ENCODE measurements around the gene ADCY10. TPM values are rescaled to one million over a fixed set of nuclear protein-coding genes. Genes with fewer than 3 reads are reported as not detected.

Gene ADCY10
- total RNA-seq, 1 donor from 2014 or later, result 0.39 TPM

GRCh38 chr1:167789501-167789900 is 124.4 kb downstream of the ADCY10 start:
- H3K27me3 Mint-ChIP-seq, result no peaks in the 10 kb centered on the region
- H3K9me3 Mint-ChIP-seq, result peaks cover 3% of the 10 kb centered on the region
- no peak for TF ChIP-seq CTCF (conservative IDR thresholded peaks at IDR 0.05)
- DNase-seq (ENCODE audit: extremely low spot score, unreplicated experiment), result no peak
- peaks cover 8% of the 10 kb centered on the region for H3K4me1 Mint-ChIP-seq (ENCODE audit: unreplicated experiment)
- no peak overlapping the region for H3K4me3 Mint-ChIP-seq
- H3K27ac Mint-ChIP-seq, result no peak overlapping the region
- peaks cover 44% of the 10 kb centered on the region for H3K36me3 Mint-ChIP-seq

DNA sequence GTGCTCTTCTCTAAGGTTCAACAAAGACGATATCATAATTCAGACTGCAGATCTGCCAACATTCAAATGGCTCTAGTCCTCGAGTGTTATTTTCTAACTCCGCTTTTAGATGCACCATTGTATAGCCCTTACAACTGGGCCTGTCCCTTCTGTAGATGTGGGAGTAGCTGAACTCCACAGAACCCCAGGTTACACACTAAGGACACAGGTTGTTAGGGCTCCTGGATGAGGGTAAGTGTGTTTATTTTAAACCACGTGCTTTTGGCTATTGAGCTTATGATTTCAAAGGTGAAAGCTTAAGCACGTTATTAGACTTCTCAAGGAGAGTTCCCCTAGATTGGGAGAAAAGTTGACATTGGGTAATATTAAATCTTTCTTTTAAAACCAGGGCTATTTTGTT is 127.4 kb downstream of the ADCY10 start:
- no peak overlapping the region for H3K4me3 Mint-ChIP-seq
- no peak overlapping the region for H3K27ac Mint-ChIP-seq
- H3K9me3 Mint-ChIP-seq, result peaks cover 3% of the 10 kb centered on the region
- TF ChIP-seq CTCF (conservative IDR thresholded peaks at IDR 0.05), result no peak
- H3K27me3 Mint-ChIP-seq, result no peaks in the 10 kb centered on the region
- no peak for DNase-seq (ENCODE audit: extremely low spot score, unreplicated experiment)
- H3K4me1 Mint-ChIP-seq (ENCODE audit: unreplicated experiment), result peaks cover 1% of the 10 kb centered on the region
- peaks cover 55% of the 10 kb centered on the region for H3K36me3 Mint-ChIP-seq

GRCh38 chr1:167784876-167785550 is 128.9 kb downstream of the ADCY10 start:
- no peak for TF ChIP-seq CTCF (conservative IDR thresholded peaks at IDR 0.05)
- Mint-ChIP-seq H3K27ac (no peak overlapping the region), H3K27me3 (no peaks in the 10 kb centered on the region)

GRCh38 chr1:167782946-167783345 is 131.0 kb downstream of the ADCY10 start:
- no peak for TF ChIP-seq CTCF (conservative IDR thresholded peaks at IDR 0.05)
- Mint-ChIP-seq H3K36me3 (peaks cover 63% of the 10 kb centered on the region), H3K27me3 (no peaks in the 10 kb centered on the region), H3K4me1 (ENCODE audit: unreplicated experiment) (no peaks in the 10 kb centered on the region), H3K9me3 (peaks cover 11% of the 10 kb centered on the region), H3K4me3 (no peak overlapping the region), H3K27ac (no peak overlapping the region)
- no peak for DNase-seq (ENCODE audit: extremely low spot score, unreplicated experiment)

More at GRCh38 chr1:167784876-167785550, 128.9 kb downstream of the ADCY10 start:
- H3K36me3 Mint-ChIP-seq, result peaks cover 62% of the 10 kb centered on the region
- DNase-seq (ENCODE audit: extremely low spot score, unreplicated experiment), result no peak
- no peaks in the 10 kb centered on the region for H3K4me1 Mint-ChIP-seq (ENCODE audit: unreplicated experiment)
- no peak overlapping the region for H3K4me3 Mint-ChIP-seq
- H3K9me3 Mint-ChIP-seq, result peaks cover 5% of the 10 kb centered on the region

GRCh38 chr1:167781558-167781957 is 132.4 kb downstream of the ADCY10 start:
- peaks cover 11% of the 10 kb centered on the region for H3K9me3 Mint-ChIP-seq
- TF ChIP-seq CTCF (conservative IDR thresholded peaks at IDR 0.05), result no peak
- no peaks in the 10 kb centered on the region for H3K4me1 Mint-ChIP-seq (ENCODE audit: unreplicated experiment)
- no peak overlapping the region for H3K27ac Mint-ChIP-seq
- no peak for DNase-seq (ENCODE audit: extremely low spot score, unreplicated experiment)
- no peak overlapping the region for H3K4me3 Mint-ChIP-seq
- H3K36me3 Mint-ChIP-seq, result peaks cover 67% of the 10 kb centered on the region
- H3K27me3 Mint-ChIP-seq, result no peaks in the 10 kb centered on the region

Measured in type B pancreatic cell (in vitro differentiated cells).